Measurements from ENCODE around the gene UST.
A peak's percentile ranks its signal among the peaks of the same experiment; 100 is the strongest.
"Not testable (repeated sequence)": the region's sequence is repeated elsewhere in the genome, so short reads cannot be mapped to it uniquely, and the experiment has no call there.

Gene UST

GRCh38 chr6:149032599-149033405 lies 286.0 kb downstream of the UST start:
- H3K27me3 ChIP-seq, result no peaks in the 10 kb centered on the region
- peaks cover 12 to 53% (median 19%) of the 10 kb centered on the region in 10 experiments for H3K4me1 ChIP-seq
- no peak for TF ChIP-seq Cebpa-rat (IDR thresholded peaks at IDR 0.05)
- peak overlapping the region in 10 of 11 experiments; percentile 5 to 82 (median 32); a peak in 13 of 22 replicates for H3K27ac ChIP-seq
- 0 out of 20 replicates have a peak overlapping the region, but pooled peaks of 1 of the 10 experiments have one; percentile 3 for H3K4me3 ChIP-seq
- H3K9me3 ChIP-seq (replicated peaks in 1 of 11), result no peaks in the 10 kb centered on the region
- peak overlapping the region in 7 of 11 experiments; percentile 8 to 63 (median 30); a peak in 10 of 22 replicates for H3K9ac ChIP-seq
- H3K36me3 ChIP-seq, result peaks cover 0 to 19% (median 0%) of the 10 kb centered on the region in 11 experiments; a peak in 4 of 22 replicates
- H3K4me2 ChIP-seq, result peak overlapping the region; percentile 31 to 87 (median 66)
- H4K20me1 ChIP-seq, result no peaks in the 10 kb centered on the region

- peaks cover 0 to 15% (median 0%) of the 10 kb centered on the region in 11 experiments; a peak in 4 of 22 replicates for H3K36me3 ChIP-seq
- peak overlapping the region in 7 of 11 experiments; percentile 31 to 87 (median 74); a peak in 11 of 22 replicates for H3K4me2 ChIP-seq
- H3K9ac ChIP-seq, result peak overlapping the region in 2 of 11 experiments; percentile 57 to 63; a peak in 4 of 22 replicates
- no peaks in the 10 kb centered on the region for H3K9me3 ChIP-seq (replicated peaks in 1 of 11)
- peaks cover 12 to 53% (median 19%) of the 10 kb centered on the region in 10 experiments for H3K4me1 ChIP-seq
- no peaks in the 10 kb centered on the region for H4K20me1 ChIP-seq
- TF ChIP-seq Cebpa-rat (IDR thresholded peaks at IDR 0.05), result no peak
- peak overlapping the region in 3 of 11 experiments; percentile 70 to 82 (median 73); a peak in 7 of 22 replicates for H3K27ac ChIP-seq
- no peaks in the 10 kb centered on the region for H3K27me3 ChIP-seq
- H3K4me3 ChIP-seq, result no peak overlapping the region
These were observed 286.6 kb downstream of the UST start for GRCh38 chr6:149033454-149033853.

- no peaks in the 10 kb centered on the region for H3K9me3 ChIP-seq (replicated peaks in 1 of 11)
- no peak for TF ChIP-seq Cebpa-rat (IDR thresholded peaks at IDR 0.05)
- H3K4me2 ChIP-seq, result no peak overlapping the region
- no peak overlapping the region for H3K27ac ChIP-seq
- H4K20me1 ChIP-seq, result no peaks in the 10 kb centered on the region
- H3K27me3 ChIP-seq, result no peaks in the 10 kb centered on the region
- H3K36me3 ChIP-seq, result peaks cover 0 to 29% (median 0%) of the 10 kb centered on the region in 11 experiments; a peak in 4 of 22 replicates
- H3K4me3 ChIP-seq, result no peak overlapping the region
- peaks cover 13 to 42% (median 19%) of the 10 kb centered on the region in 10 experiments for H3K4me1 ChIP-seq
- H3K9ac ChIP-seq, result no peak overlapping the region
These were observed 288.9 kb downstream of the UST start for GRCh38 chr6:149035766-149036165.

GRCh38 chr6:149037051-149037671 lies 290.3 kb downstream of the UST start:
- H3K4me3 ChIP-seq, result no peak overlapping the region

GRCh38 chr6:149039025-149039424 lies 292.2 kb downstream of the UST start:
- not testable (repeated sequence) for H4K20me1 ChIP-seq; H3K9ac ChIP-seq; H3K27ac ChIP-seq; H3K27me3 ChIP-seq; H3K4me3 ChIP-seq; H3K4me1 ChIP-seq; H3K4me2 ChIP-seq; H3K9me3 ChIP-seq (replicated peaks in 1 of 11)
- H3K36me3 ChIP-seq, result peaks cover 0 to 35% (median 0%) of the 10 kb centered on the region in 11 experiments; a peak in 4 of 22 replicates

More at GRCh38 chr6:149037051-149037671, 290.3 kb downstream of the UST start:
- H4K20me1 ChIP-seq, result no peaks in the 10 kb centered on the region
- no peak overlapping the region for H3K4me2 ChIP-seq
- no peak for TF ChIP-seq Cebpa-rat (IDR thresholded peaks at IDR 0.05)
- no peaks in the 10 kb centered on the region for H3K27me3 ChIP-seq
- no peak overlapping the region for H3K27ac ChIP-seq
- peaks cover 0 to 35% (median 0%) of the 10 kb centered on the region in 11 experiments; a peak in 4 of 22 replicates for H3K36me3 ChIP-seq
- H3K9me3 ChIP-seq (replicated peaks in 1 of 11), result no peaks in the 10 kb centered on the region
- H3K4me1 ChIP-seq, result peaks cover 11 to 28% (median 15%) of the 10 kb centered on the region in 10 experiments
- H3K9ac ChIP-seq, result no peak overlapping the region

GRCh38 chr6:149041953-149042352 lies 295.1 kb downstream of the UST start:
- Histone ChIP-seq H3K4me1 (peaks cover 18 to 37% (median 22%) of the 10 kb centered on the region in 10 experiments), H3K4me3 (no peak overlapping the region), H3K4me2 (no peak overlapping the region), H4K20me1 (no peaks in the 10 kb centered on the region), H3K9ac (no peak overlapping the region), H3K36me3 (peaks cover 0 to 31% (median 0%) of the 10 kb centered on the region in 11 experiments; a peak in 4 of 22 replicates), H3K27me3 (no peaks in the 10 kb centered on the region), H3K9me3 (replicated peaks in 1 of 11) (no peaks in the 10 kb centered on the region), H3K27ac (no peak overlapping the region)
- no peak for TF ChIP-seq Cebpa-rat (IDR thresholded peaks at IDR 0.05)

GRCh38 chr6:149043476-149044130 lies 296.8 kb downstream of the UST start:
- no peak overlapping the region for H3K9ac ChIP-seq
- peaks cover 26 to 50% (median 35%) of the 10 kb centered on the region in 10 experiments for H3K4me1 ChIP-seq
- H3K4me3 ChIP-seq, result no peak overlapping the region
- no peaks in the 10 kb centered on the region for H4K20me1 ChIP-seq
- peaks cover 0 to 21% (median 0%) of the 10 kb centered on the region in 11 experiments; a peak in 4 of 22 replicates for H3K36me3 ChIP-seq
- TF ChIP-seq Cebpa-rat (IDR thresholded peaks at IDR 0.05), result no peak
- H3K27me3 ChIP-seq, result no peaks in the 10 kb centered on the region
- peak overlapping the region in 1 of 11 experiments; percentile 13; a peak in 1 of 22 replicates for H3K4me2 ChIP-seq
- H3K27ac ChIP-seq, result no peak overlapping the region
- H3K9me3 ChIP-seq (replicated peaks in 1 of 11), result no peaks in the 10 kb centered on the region

- H3K4me3 ChIP-seq, result no peak overlapping the region
These were observed 297.7 kb downstream of the UST start for GRCh38 chr6:149044528-149044927.

More at GRCh38 chr6:149044528-149044927, 297.7 kb downstream of the UST start:
- Histone ChIP-seq H3K9me3 (replicated peaks in 1 of 11) (no peaks in the 10 kb centered on the region), H4K20me1 (no peaks in the 10 kb centered on the region), H3K9ac (no peak overlapping the region), H3K36me3 (peaks cover 0 to 15% (median 0%) of the 10 kb centered on the region in 11 experiments; a peak in 4 of 22 replicates), H3K27ac (no peak overlapping the region), H3K4me1 (peaks cover 26 to 50% (median 35%) of the 10 kb centered on the region in 10 experiments), H3K27me3 (no peaks in the 10 kb centered on the region), H3K4me2 (no peak overlapping the region)
- no peak for TF ChIP-seq Cebpa-rat (IDR thresholded peaks at IDR 0.05)

Measured in BLaER1 treated with 17β-estradiol and CSF1 and Interleukin-3, amounts not matched to agents 10 nM and 100 nM (cell line).